Activated B cell treated with CpG ODN at 0.5 μM for 24 hours (primary cell): ENCODE measurements around the gene ZBTB38. TPM values are rescaled to one million over a fixed set of nuclear protein-coding genes. Genes with fewer than 3 reads are reported as not detected.

ENCODE experiments used
- ATAC-seq: fragments of 200-7000 bp; cut with Tn5 transposase; one replicate; pipeline ENCODE4 v1.10.0; 2021; ENCODE audit warnings: low read depth, mild to moderate bottlenecking, moderate library complexity
- CTCF ChIA-PET: fragments of 350-600 bp; sonication (Branson Sonifier 250); formaldehyde crosslinking; loops from one replicate; lab custom pipeline; 2021; ENCODE audit warnings: antibody characterized with exemption; lab: Charles Lee
- POLR2A ChIA-PET: fragments of 350-600 bp; sonication (Branson Sonifier 250); formaldehyde crosslinking; loops from one replicate; lab custom pipeline; 2021; ENCODE audit warnings: antibody characterized with exemption; lab: Charles Lee
- DNase-seq: peaks from one replicate; pipeline ENCODE4 v3.0.0; 2022
- H3K27ac Mint-ChIP-seq: one replicate; pipeline ENCODE4 v1.8.0; 2020; ENCODE audit warnings: mixed read lengths
- H3K27me3 Mint-ChIP-seq: one replicate; pipeline ENCODE4 v1.8.0; 2021; ENCODE audit warnings: mixed read lengths
- H3K36me3 Mint-ChIP-seq: one replicate; pipeline ENCODE4 v1.8.0; 2021; ENCODE audit warnings: low read depth, mixed read lengths
- H3K4me1 Mint-ChIP-seq: one replicate; pipeline ENCODE4 v1.8.0; 2021; ENCODE audit warnings: mixed read lengths
- H3K4me3 Mint-ChIP-seq: one replicate; pipeline ENCODE4 v1.8.0; 2020; ENCODE audit warnings: mild to moderate bottlenecking, mixed read lengths
- H3K9me3 Mint-ChIP-seq: one replicate; pipeline ENCODE4 v1.8.0; 2020; ENCODE audit warnings: mixed read lengths
- intact Hi-C: fragments of 100-400 bp; cut with micrococcal nuclease; formaldehyde crosslinking; loops from one replicate; pipeline ENCODE4 v1.15.1; 2024
- total RNA-seq: library from RNA; stranded (reverse); gene quantifications from 2 replicates; pipeline ENCODE4 v1.2.3, GENCODE V29; 2022
- TF ChIP-seq, protein P1 (sequence below): fragments of 200-600 bp; IDR thresholded peaks from one replicate; pipeline ENCODE4 v1.8.0; 2022; ENCODE audit warnings: antibody characterized with exemption, mild to moderate bottlenecking

The ZBTB38 gene
- total RNA-seq, 1 donor from 2014 or later = 45.2 TPM

DNA sequence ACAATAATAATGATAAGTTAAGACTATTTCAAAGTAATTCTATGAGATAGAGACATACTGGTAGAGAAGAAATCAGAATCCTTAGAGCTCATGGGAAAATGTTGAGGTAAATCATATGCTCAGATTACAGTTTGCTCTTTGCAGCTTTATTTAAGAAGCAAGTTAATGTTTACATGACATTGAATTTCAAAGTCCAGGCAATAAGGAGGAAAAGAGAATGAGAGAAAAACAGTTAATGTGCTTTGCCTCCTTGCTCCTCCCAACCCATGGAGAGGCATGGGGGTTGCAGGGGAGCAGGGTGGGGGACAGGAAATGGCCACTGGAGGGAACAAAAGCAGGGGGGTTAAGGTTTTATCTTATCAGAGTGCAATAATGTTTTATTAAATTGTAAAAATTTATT, 42.2 kb upstream of the ZBTB38 start:
- CTCF ChIA-PET = no interaction called here
- peaks cover 2% of the 10 kb centered on the region for H3K9me3 Mint-ChIP-seq
- TF ChIP-seq, protein P1, sequence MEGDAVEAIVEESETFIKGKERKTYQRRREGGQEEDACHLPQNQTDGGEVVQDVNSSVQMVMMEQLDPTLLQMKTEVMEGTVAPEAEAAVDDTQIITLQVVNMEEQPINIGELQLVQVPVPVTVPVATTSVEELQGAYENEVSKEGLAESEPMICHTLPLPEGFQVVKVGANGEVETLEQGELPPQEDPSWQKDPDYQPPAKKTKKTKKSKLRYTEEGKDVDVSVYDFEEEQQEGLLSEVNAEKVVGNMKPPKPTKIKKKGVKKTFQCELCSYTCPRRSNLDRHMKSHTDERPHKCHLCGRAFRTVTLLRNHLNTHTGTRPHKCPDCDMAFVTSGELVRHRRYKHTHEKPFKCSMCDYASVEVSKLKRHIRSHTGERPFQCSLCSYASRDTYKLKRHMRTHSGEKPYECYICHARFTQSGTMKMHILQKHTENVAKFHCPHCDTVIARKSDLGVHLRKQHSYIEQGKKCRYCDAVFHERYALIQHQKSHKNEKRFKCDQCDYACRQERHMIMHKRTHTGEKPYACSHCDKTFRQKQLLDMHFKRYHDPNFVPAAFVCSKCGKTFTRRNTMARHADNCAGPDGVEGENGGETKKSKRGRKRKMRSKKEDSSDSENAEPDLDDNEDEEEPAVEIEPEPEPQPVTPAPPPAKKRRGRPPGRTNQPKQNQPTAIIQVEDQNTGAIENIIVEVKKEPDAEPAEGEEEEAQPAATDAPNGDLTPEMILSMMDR = no peak
- peaks cover 10% of the 10 kb centered on the region for H3K4me1 Mint-ChIP-seq
- ATAC-seq (no peak), DNase-seq (no peak)
- intact Hi-C loops = no loop called here
- POLR2A ChIA-PET = no interaction called here
- H3K4me3 Mint-ChIP-seq = no peak overlapping the region
- no peaks in the 10 kb centered on the region for H3K27me3 Mint-ChIP-seq
- H3K36me3 Mint-ChIP-seq = no peaks in the 10 kb centered on the region
- no peak overlapping the region for H3K27ac Mint-ChIP-seq

DNA sequence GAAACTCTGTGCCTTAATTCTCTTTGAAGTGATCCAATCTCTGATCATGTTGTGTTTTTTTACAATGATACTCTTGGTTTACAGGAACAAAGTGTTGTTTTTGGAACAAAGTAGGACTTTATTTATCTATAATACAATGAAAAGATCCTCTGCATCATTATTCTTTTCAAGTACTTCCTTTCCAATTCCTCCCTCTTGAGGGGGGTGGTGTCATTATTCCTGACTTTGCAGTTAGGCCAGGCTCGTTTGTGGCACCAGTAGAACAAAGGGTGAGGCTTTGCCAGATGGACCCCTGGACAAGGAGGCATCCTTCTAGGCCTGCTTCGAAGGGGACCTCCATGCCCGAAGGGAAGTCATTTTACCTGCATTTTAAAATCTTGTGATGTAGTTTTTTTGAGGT, 41.7 kb upstream of the ZBTB38 start:
- ChIA-PET POLR2A (no interaction called here), CTCF (no interaction called here)
- TF ChIP-seq, protein P1 = no peak

DNA sequence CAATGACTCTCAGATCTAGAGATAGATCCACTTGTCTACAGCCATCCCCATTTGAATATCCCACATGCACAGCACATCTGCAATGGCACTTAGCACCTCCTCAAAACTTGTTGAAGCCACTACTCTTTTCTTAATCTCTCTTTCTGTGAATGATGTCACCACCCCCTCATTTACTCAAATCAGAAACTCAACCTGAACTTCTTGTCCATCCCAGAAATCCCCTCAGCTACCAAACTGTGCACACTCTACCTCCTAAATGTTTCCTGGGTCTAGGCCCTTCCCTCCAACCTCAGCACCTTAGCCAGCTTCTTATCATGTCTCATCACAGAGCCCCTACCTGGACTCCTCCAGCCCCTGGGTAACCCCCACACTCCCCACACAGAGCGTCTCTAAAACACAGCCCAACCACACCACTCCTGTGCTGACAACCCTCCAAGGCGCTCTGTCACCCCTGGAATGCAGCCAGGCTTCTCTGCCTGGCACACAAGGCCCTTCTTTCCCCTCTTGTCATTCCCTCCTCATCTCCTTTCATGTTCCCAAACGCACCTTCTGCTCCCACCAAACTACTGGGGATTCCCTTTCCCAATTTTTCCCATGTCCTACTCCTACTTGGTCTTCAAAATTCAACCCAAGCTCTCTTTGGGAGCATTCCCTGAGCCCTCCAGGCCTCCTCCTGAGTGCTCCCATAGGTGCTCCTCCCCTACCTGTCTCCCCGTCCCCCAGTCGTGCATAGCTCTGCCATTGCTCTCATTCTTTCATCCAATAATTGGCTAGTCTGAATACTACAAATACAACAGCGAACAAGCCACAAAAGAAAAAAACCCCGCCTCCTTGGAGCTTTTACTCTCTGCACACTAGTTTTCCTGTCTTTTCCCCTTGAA, 39.8 kb upstream of the ZBTB38 start:
- Mint-ChIP-seq H3K4me3 (no peak overlapping the region), H3K9me3 (no peaks in the 10 kb centered on the region), H3K36me3 (no peaks in the 10 kb centered on the region), H3K27ac (no peak overlapping the region), H3K27me3 (no peaks in the 10 kb centered on the region), H3K4me1 (peaks cover 21% of the 10 kb centered on the region)
- ATAC-seq (no peak), DNase-seq (no peak)
- intact Hi-C loops = no loop called here
- TF ChIP-seq, protein P1 = no peak
- CTCF ChIA-PET = interaction anchor here (1.0 to 1.6 kb wide), 2 partner anchors 17 to 113 kb away, joined by 3 read pairs; no protein-coding TSS in a partner anchor
- POLR2A ChIA-PET = no interaction called here

More for the DNA sequence above, 41.7 kb upstream of the ZBTB38 start:
- Mint-ChIP-seq H3K27me3 (no peaks in the 10 kb centered on the region), H3K4me1 (peaks cover 12% of the 10 kb centered on the region), H3K27ac (no peak overlapping the region), H3K36me3 (no peaks in the 10 kb centered on the region), H3K9me3 (peaks cover 2% of the 10 kb centered on the region), H3K4me3 (no peak overlapping the region)
- no peak for DNase-seq
- intact Hi-C loops = no loop called here
- ATAC-seq = no peak

DNA sequence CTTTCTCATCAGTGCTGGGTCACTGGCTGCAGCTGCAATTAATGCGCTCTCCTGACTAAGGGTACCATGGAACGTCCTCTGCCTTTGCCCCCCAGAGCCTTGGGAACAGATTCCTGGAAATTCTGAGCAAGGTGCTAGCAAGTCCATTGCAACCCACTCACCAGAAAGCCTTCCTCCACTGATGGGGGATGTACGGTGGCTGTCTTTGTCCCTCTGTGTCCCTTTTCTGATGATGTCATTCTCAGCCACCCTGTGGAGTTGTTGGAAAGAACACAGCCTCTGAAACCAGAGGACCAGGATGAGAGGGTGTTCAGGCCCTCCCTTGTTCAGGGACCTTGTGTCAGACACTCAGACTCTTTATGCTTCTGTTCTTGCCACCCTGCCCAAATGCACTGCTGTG, 38.1 kb upstream of the ZBTB38 start:
- DNase-seq (no peak), ATAC-seq (no peak)
- TF ChIP-seq, protein P1 = no peak
- Mint-ChIP-seq H3K4me3 (no peak overlapping the region), H3K4me1 (peaks cover 21% of the 10 kb centered on the region), H3K27me3 (no peaks in the 10 kb centered on the region), H3K27ac (no peak overlapping the region), H3K9me3 (no peaks in the 10 kb centered on the region), H3K36me3 (no peaks in the 10 kb centered on the region)
- ChIA-PET CTCF (no interaction called here), POLR2A (no interaction called here)
- intact Hi-C loops = no loop called here

DNA sequence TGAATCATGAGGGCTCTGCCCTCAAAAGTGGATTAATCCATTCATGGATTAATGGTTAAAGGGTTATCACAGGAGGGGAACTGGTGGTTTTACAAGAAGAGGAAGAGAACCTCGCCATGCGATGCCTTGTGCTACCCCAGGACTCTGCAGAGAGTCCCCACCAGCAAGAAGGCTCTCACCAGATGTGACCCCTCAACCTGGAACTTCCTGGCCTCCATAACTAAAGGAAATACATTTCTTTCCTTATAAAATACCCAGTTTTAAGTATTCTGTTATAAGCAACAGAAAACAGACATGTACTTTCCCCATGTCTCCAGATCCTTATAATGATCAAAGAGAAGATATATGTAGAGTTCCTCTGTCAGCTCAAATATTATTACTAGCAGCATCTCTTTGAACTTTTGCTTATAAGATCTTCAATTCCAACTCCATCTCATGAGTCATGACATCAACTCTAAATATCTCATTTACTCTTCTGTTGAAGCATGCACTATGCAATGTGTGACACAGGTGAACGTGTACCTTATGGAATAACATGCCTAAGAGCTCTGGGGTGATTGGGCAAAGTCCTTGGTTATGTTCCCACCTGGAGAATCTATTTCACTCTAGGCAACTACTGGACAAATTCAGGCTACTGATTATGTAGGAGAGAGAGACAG, 37.5 kb upstream of the ZBTB38 start:
- TF ChIP-seq, protein P1 = no peak
- ATAC-seq (no peak), DNase-seq (no peak)
- H3K9me3 Mint-ChIP-seq = no peaks in the 10 kb centered on the region
- no peak overlapping the region for H3K4me3 Mint-ChIP-seq
- POLR2A ChIA-PET = interaction anchor here (1.1 kb wide), 2 partner anchors 19 to 55 kb away, joined by 5 to 6 read pairs; no protein-coding TSS in a partner anchor
- intact Hi-C loops = no loop called here
- no peak overlapping the region for H3K27ac Mint-ChIP-seq
- CTCF ChIA-PET = interaction anchor here (1.4 kb wide), 1 partner anchor 30 kb away, joined by 3 read pairs; no protein-coding TSS in a partner anchor
- H3K27me3 Mint-ChIP-seq = no peaks in the 10 kb centered on the region
- no peaks in the 10 kb centered on the region for H3K36me3 Mint-ChIP-seq
- H3K4me1 Mint-ChIP-seq = peaks cover 24% of the 10 kb centered on the region
